NCI-H524 (cell line): ENCODE results near the gene ESYT2.

ENCODE experiments used
- DNase-seq, 2 experiments: peaks; one replicate each; lab custom pipeline; 2025; lab: John Stamatoyannopoulos, UW

Gene ESYT2

DNA sequence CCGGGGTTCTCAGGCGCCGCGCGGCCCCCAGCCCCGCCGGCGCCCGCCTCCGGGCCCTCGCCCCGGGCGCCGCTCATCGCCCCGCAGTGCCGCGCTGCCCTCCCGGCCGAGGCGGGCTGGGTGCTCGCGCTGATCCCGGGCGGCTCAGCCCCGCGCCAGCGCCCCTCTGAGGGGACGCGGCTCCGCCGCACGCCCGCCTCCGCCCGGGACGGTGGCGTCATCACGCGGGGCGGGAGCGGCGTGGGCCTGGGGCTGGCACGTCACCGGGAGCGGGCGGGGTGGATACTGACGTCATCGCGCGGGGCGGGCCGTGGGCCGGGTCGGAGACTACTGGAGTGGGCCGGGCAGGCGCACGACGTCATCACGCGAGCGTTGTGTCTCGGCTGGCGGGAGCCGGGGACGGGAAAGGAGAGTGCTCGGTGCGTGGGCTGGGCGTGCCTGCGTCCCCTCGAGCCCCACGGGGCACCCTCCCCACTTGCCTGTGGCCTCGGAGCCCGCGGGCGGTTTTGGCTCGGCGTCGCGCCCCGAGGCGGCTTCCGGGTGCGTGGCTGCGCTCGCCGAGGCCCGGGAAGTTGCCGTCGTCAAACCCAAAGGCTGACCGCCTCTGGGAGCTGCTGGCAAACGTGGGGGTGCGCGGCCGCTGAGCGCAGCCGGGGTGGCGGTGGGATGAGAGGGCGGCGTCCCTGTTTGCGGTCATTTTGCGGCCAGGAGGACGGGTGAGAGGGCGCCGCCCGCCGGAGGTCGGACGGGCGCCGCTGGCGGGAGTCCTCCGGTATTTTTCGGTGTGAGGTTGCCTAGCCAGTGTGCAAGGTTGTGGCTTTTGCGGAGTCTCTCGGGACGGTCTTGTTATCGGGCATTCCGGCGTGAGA, at the start of gene ESYT2:
TSS of gene ESYT2 (minus strand) at position 168 of the 869 bp plus-strand sequence. CDS start at position 77, 91 bp downstream.
- peak; percentile 75 to 87 for DNase-seq

- DNase-seq, result peak in 1 of 2 experiments; percentile 23
Observed at GRCh38 chr7:158878151-158879079, 49.1 kb upstream of the ESYT2 start.

- no peak for DNase-seq
Observed at GRCh38 chr7:158876984-158877383, 47.7 kb upstream of the ESYT2 start.

DNA sequence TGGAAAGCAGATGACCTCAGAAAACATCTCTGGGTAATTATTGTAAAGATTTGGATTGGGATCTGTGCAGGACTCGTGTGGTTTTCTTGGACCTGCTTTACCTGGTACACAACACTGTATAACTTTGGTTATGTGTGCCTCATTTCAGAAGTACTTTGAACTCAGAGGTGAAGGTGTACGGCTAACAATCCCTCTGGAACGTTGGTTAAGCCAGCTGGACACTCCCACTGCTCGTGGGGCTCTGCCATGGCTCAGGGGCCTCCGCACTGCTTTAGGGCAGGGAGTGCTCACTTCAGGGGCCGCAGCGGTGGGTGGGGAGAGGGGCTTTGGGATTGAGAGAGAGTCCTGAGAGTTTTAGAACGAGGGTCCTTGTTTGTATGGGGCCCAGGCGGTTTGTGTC, 40.6 kb upstream of the ESYT2 start:
- DNase-seq, result no peak

- DNase-seq, result peak; percentile 90 to 99
Observed at GRCh38 chr7:158868764-158869410, 39.6 kb upstream of the ESYT2 start.

DNA sequence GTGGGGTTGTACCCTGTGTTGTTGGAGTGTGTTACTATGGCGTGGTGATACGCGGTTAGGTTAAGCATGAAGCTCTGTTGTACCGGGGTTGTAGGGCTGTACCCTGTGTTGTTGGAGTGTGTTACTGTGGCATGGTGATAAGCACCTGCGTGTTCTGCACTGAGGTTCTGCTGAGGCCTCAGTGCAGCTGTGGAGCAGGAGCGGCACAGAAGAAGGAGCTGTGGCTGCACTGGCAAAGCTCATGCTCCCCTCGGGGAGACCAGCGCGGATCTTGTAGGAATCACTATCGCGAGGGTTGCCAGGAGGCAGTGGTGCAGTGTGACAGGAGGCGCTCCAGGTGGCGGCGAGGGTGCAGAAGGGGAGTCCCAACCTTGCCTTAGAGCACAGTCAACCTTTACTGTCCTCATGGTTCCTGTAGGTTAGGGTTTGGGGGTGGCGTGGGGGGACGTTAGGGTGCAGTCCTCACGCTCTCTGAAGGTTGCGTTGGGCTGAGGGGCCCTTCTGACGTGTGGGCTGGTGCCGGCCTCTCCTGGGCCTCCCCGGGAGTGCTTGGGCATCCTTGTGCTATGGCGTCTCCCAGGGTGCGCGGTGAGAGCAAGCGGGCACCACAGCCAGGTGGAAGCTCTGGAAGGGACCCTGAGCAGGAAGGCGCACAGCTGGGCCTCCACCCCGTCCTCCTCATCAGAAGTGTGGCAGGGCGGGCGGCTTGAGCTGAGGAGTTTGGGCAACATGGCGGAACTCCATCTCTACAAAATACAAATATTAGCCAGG, 38.1 kb upstream of the ESYT2 start:
- DNase-seq, result no peak

- no peak for DNase-seq
Observed at GRCh38 chr7:158865977-158866376, 36.7 kb upstream of the ESYT2 start.

GRCh38 chr7:158865462-158865922, 36.2 kb upstream of the ESYT2 start:
- peak in 1 of 2 experiments; percentile 20 for DNase-seq

- DNase-seq, result peak in 1 of 2 experiments; percentile 31
Observed at GRCh38 chr7:158864833-158865232, 35.5 kb upstream of the ESYT2 start.

- no peak for DNase-seq
Observed at GRCh38 chr7:158864507-158864820, 35.2 kb upstream of the ESYT2 start.

DNA sequence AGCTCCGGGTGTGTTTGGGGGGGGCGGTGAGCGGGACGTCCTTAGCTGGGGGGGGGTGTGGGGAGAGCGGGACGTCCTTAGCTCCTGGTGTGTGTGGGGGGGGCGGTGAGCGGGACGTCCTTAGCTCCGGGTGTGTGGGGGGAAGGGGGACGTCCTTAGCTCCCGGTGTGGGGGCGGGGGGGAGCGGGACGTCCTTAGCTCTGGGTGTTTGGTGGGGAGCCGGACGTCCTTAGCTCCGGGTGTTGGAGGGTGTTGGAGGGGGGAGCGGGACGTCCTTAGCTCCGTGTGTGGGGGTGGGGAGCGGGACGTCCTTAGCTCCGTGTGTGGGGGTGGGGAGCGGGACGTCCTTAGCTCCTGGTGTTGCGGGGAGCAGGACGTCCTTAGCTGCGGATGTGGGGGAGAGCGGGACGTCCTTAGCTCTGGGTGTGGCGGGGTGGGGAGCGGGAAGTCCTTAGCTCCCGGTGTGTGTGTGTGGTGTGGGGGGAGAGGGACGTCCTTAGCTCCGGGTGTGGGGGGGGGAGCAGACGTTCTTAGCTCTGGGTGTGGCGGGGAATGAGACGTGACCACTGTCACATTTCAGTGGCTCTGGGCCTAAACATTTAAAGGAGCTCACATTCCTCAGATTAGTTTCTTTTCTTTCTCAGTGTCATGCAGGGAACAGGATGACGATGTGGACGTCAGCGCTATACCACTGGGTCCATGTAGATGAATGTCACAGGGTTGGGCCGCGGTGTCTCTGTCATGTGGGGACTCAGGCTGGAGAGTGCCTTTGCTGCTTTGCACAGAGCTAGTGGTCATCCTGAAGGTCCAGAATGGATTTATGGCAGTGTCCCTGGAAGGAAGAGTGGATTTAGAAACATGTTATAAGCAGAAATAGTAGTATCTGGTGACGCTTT, 34.5 kb upstream of the ESYT2 start:
- peak in 1 of 2 experiments; percentile 57 for DNase-seq

- DNase-seq, result peak in 1 of 2 experiments; percentile 49
Observed at GRCh38 chr7:158862985-158863610, 33.8 kb upstream of the ESYT2 start.

DNA sequence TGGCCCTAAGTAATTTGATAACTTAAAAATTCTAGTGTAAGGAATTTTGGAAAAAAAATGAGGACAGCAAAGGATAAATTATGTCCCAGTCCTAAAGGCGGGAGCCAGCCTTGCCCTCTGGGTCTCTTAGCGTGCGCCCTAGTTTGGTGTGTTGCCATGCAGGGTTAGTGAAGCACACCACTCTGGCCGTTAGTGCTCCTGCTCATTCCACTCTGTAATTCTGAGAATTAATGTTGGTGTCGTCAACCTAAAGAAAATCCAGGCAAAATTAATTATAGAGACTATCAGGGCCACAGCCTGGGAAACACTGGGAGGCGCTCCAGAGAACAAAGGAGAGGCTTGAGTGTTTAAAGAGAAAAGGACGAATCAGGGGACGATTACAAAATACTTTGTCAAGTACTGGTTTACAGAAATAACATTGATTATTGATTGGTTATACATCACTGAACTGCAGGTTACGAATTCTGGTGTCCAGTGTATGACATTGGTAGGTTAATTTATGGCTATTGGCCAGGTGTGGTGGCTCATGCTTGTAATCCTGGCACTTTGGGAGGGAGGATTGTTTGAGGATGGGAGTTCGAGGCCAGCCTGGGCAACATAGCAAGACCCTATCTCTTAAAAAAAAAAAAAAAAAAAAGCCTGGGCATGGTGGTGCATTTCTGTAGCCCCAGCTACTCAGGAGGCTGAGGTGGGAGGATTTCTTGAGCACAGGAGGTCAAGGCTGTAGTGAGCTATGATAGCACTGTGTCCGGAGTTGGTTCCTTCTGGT, 32.8 kb upstream of the ESYT2 start:
- no peak for DNase-seq

DNA sequence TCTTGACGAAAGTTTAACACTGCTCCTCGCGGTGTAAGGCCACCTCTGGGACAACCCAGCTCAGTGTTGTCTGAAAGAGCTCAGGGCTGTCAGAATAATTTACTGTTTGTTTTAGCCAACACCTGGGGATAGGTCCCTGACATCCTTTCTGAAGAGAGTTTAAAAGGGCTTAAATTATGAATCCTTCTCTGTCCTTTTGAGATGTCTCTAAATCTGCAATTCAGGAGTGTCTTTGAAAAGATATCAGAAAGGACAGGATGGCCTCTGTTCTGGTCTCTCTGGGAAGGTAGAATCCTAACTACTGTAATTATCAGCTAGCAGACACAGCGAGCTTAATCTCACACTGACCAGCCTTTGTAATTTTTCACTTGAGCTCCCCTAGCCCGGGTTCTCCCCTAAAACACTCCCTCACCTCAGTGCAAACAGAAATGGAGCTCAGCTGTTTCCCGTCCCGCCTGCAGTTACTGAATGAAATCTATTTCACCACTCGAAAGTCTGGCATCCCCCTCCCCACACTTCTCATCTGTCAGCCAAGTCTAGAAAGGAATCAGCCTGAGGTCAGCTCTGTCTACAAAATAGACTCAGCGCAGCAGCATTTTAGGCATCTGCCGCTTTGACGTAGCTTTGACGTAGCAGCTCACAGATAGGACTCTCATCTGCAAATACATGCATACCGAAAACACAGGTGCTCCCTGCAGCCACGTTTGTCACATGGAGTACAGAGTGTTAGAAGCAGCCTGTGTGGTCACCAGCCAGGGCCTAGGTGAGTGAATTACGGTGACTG, 31.9 kb upstream of the ESYT2 start:
- DNase-seq, result no peak

DNA sequence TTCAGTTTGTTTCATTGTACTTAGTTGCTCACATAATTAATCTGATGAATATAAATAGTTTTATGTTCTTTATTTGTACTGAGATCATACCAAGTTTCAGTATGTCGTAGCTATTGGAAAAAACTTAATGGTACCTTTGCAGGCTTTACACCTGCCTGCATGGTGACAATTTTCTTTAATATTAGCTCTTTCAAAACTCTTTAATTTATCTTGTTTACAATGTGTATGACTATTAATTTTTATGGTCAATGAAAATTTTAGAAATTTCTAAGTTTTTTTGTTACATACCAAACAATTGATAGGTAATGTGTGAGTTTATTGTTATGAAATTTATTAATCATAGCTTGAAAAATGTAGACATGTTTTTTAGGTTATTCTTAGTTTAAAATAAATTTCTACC, 31.1 kb upstream of the ESYT2 start:
- no peak for DNase-seq

GRCh38 chr7:158858592-158859503, 29.5 kb upstream of the ESYT2 start:
- no peak for DNase-seq
